SK-N-SH (cell line): ENCODE measurements around the gene ANKRD44.

Experiments
- POLR2AphosphoS5 ChIP-seq: IDR thresholded peaks from 2 replicates; pipeline ENCODE4 v1.6.1; 2012; ENCODE audit warnings: low read depth, low read length
- TAF1 ChIP-seq: IDR thresholded peaks from 2 replicates; pipeline ENCODE4 v1.6.1; 2012; ENCODE audit warnings: low read depth, mild to moderate bottlenecking, low read length, moderate library complexity, borderline replicate concordance
- TF ChIP-seq, protein P1 (sequence below): fragments of 200-600 bp; sonication (generic); IDR thresholded peaks from 2 replicates; pipeline ENCODE4 v1.6.1; 2017; ENCODE audit warnings: antibody characterized with exemption, mild to moderate bottlenecking, moderate library complexity

DNA sequence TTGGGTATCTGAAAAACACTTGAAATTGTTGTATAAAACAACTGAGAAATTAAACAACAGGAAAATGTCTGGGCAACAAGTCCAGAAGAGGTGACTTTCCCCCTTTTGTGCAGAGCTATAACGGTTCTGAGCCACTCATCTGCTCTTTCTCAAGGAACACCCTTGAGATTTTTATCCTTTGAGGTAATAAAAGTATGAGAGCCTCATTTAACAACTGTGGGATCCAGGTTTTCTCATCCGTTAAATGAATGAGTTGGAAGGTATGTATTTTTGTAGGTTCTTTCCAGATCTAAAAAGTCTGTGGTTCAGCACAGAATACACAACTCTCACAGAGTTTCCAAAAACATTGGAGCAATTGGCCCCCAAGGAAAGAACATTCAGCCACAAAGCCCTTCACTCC, 93.0 kb downstream of the ANKRD44 start:
- TF ChIP-seq, protein P1, sequence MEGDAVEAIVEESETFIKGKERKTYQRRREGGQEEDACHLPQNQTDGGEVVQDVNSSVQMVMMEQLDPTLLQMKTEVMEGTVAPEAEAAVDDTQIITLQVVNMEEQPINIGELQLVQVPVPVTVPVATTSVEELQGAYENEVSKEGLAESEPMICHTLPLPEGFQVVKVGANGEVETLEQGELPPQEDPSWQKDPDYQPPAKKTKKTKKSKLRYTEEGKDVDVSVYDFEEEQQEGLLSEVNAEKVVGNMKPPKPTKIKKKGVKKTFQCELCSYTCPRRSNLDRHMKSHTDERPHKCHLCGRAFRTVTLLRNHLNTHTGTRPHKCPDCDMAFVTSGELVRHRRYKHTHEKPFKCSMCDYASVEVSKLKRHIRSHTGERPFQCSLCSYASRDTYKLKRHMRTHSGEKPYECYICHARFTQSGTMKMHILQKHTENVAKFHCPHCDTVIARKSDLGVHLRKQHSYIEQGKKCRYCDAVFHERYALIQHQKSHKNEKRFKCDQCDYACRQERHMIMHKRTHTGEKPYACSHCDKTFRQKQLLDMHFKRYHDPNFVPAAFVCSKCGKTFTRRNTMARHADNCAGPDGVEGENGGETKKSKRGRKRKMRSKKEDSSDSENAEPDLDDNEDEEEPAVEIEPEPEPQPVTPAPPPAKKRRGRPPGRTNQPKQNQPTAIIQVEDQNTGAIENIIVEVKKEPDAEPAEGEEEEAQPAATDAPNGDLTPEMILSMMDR: no peak
- no peak for TF ChIP-seq TAF1
- TF ChIP-seq POLR2AphosphoS5: no peak
